ENCODE data around the gene C1QTNF12. TPM values are rescaled to one million over a fixed set of nuclear protein-coding genes. Genes with fewer than 3 reads are reported as not detected.

C1QTNF12 gene
- total and polyA plus RNA-seq, 2 experiments from 2014 or later: 2.1 to 3.1 TPM

- Histone ChIP-seq H3K9me2 (ENCODE audit: insufficient read depth) (no peaks in the 10 kb centered on the region), H3K36me3 (ENCODE audit: low read depth) (peaks cover 5% of the 10 kb centered on the region; the same call in 1 of the 2 replicates), H3F3A (ENCODE audit: insufficient read depth) (no peaks in the 10 kb centered on the region), H4K20me1 (ENCODE audit: insufficient read depth) (no peaks in the 10 kb centered on the region), H3K79me2 (ENCODE audit: insufficient read depth) (peaks cover 18% of the 10 kb centered on the region), H3K27ac (no peak overlapping the region), H3K27me3 (replicated peaks; ENCODE audit: insufficient read depth) (no peaks in the 10 kb centered on the region), H3K4me2 (ENCODE audit: unreplicated experiment) (no peak overlapping the region), H3K4me3 (no peak overlapping the region), H3K9ac (no peak overlapping the region), H2AFZ (no peak overlapping the region), H3K4me1 (ENCODE audit: insufficient read depth) (no peaks in the 10 kb centered on the region), H3K9me3 (ENCODE audit: low read depth) (no peaks in the 10 kb centered on the region)
- in situ Hi-C loops (cut with MboI): no loop called here
- WGBS, 2 experiments (ENCODE audit: low coverage in 1 of 2, low lambda C conversion rate in 2 of 2, missing lambda C conversion rate in 2 of 2): 95 to 96% methylated on average over 21 to 24 of the region's 24 CpGs
- no peak for TF ChIP-seq EZH2 (IDR thresholded peaks at IDR 0.05; ENCODE audit: insufficient read depth, poor library complexity, severe bottlenecking)
- no peak for TF ChIP-seq EZH2phosphoT487 (IDR thresholded peaks at IDR 0.05; ENCODE audit: insufficient read depth, low read depth)
- DNase-seq: no peak
Observed at GRCh38 chr1:1220197-1220596, 26.3 kb downstream of the C1QTNF12 start.

- Histone ChIP-seq H2AFZ (no peak overlapping the region), H3K9ac (no peak overlapping the region), H3K27ac (no peak overlapping the region), H3K79me2 (ENCODE audit: insufficient read depth) (peaks cover 10% of the 10 kb centered on the region), H3K9me3 (ENCODE audit: low read depth) (no peaks in the 10 kb centered on the region), H4K20me1 (ENCODE audit: insufficient read depth) (no peaks in the 10 kb centered on the region), H3K9me2 (ENCODE audit: insufficient read depth) (no peaks in the 10 kb centered on the region), H3K4me3 (no peak overlapping the region), H3K36me3 (ENCODE audit: low read depth) (peaks cover 5% of the 10 kb centered on the region; the same call in 1 of the 2 replicates), H3K4me1 (ENCODE audit: insufficient read depth) (no peaks in the 10 kb centered on the region), H3K4me2 (ENCODE audit: unreplicated experiment) (no peak overlapping the region), H3F3A (ENCODE audit: insufficient read depth) (no peaks in the 10 kb centered on the region), H3K27me3 (replicated peaks; ENCODE audit: insufficient read depth) (no peaks in the 10 kb centered on the region)
- no peak for TF ChIP-seq EZH2 (IDR thresholded peaks at IDR 0.05; ENCODE audit: insufficient read depth, poor library complexity, severe bottlenecking)
- in situ Hi-C loops (cut with MboI): no loop called here
- DNase-seq: no peak
- 96 to 98% methylated on average over 17 of the region's 20 CpGs for WGBS, 2 experiments (ENCODE audit: low coverage in 1 of 2, low lambda C conversion rate in 2 of 2, missing lambda C conversion rate in 2 of 2)
Observed at GRCh38 chr1:1219341-1219740, 27.2 kb downstream of the C1QTNF12 start.

- no peak overlapping the region for H3K9ac ChIP-seq
- H3F3A ChIP-seq (ENCODE audit: insufficient read depth): no peaks in the 10 kb centered on the region
- H2AFZ ChIP-seq: no peak overlapping the region
- no peaks in the 10 kb centered on the region for H3K9me2 ChIP-seq (ENCODE audit: insufficient read depth)
- TF ChIP-seq EZH2 (IDR thresholded peaks at IDR 0.05; ENCODE audit: insufficient read depth, poor library complexity, severe bottlenecking): no peak
- TF ChIP-seq EZH2phosphoT487 (IDR thresholded peaks at IDR 0.05; ENCODE audit: insufficient read depth, low read depth): no peak
- peaks cover 5% of the 10 kb centered on the region; the same call in 1 of the 2 replicates for H3K36me3 ChIP-seq (ENCODE audit: low read depth)
- no peak overlapping the region for H3K27ac ChIP-seq
- in situ Hi-C loops (cut with MboI): no loop called here
- 90 to 94% methylated on average over 35 to 36 of the region's 36 CpGs for WGBS, 2 experiments (ENCODE audit: low coverage in 1 of 2, low lambda C conversion rate in 2 of 2, missing lambda C conversion rate in 2 of 2)
- no peak overlapping the region for H3K4me2 ChIP-seq (ENCODE audit: unreplicated experiment)
- peaks cover 5% of the 10 kb centered on the region; the same call in 1 of the 2 replicates for H3K79me2 ChIP-seq (ENCODE audit: insufficient read depth)
- DNase-seq: no peak
- H4K20me1 ChIP-seq (ENCODE audit: insufficient read depth): no peaks in the 10 kb centered on the region
- no peak overlapping the region for H3K4me3 ChIP-seq
- H3K27me3 ChIP-seq (replicated peaks; ENCODE audit: insufficient read depth): no peaks in the 10 kb centered on the region
- no peaks in the 10 kb centered on the region for H3K4me1 ChIP-seq (ENCODE audit: insufficient read depth)
- H3K9me3 ChIP-seq (ENCODE audit: low read depth): no peaks in the 10 kb centered on the region
Observed at GRCh38 chr1:1218524-1219200, 27.9 kb downstream of the C1QTNF12 start.

GRCh38 chr1:1217621-1218523, 28.6 kb downstream of the C1QTNF12 start:
- Histone ChIP-seq H3K27ac (no peak overlapping the region), H3K9me2 (ENCODE audit: insufficient read depth) (no peaks in the 10 kb centered on the region), H2AFZ (no peak overlapping the region), H3K79me2 (ENCODE audit: insufficient read depth) (no peaks in the 10 kb centered on the region), H3K4me1 (ENCODE audit: insufficient read depth) (no peaks in the 10 kb centered on the region), H3K9me3 (ENCODE audit: low read depth) (no peaks in the 10 kb centered on the region), H3K36me3 (ENCODE audit: low read depth) (peaks cover 5% of the 10 kb centered on the region; the same call in 1 of the 2 replicates), H3K27me3 (replicated peaks; ENCODE audit: insufficient read depth) (no peaks in the 10 kb centered on the region), H4K20me1 (ENCODE audit: insufficient read depth) (no peaks in the 10 kb centered on the region), H3K4me2 (ENCODE audit: unreplicated experiment) (no peak overlapping the region), H3K9ac (no peak overlapping the region), H3F3A (ENCODE audit: insufficient read depth) (no peaks in the 10 kb centered on the region), H3K4me3 (no peak overlapping the region)
- TF ChIP-seq EZH2 (IDR thresholded peaks at IDR 0.05; ENCODE audit: insufficient read depth, poor library complexity, severe bottlenecking): no peak
- no peak for TF ChIP-seq EZH2phosphoT487 (IDR thresholded peaks at IDR 0.05; ENCODE audit: insufficient read depth, low read depth)
- in situ Hi-C loops (cut with MboI): no loop called here
- 92 to 94% methylated on average over 48 to 52 of the region's 52 CpGs for WGBS, 2 experiments (ENCODE audit: low coverage in 1 of 2, low lambda C conversion rate in 2 of 2, missing lambda C conversion rate in 2 of 2)
- DNase-seq: no peak

All from GM23248 (cell line).